ENCODE results near the gene RELN. TPM values are rescaled to one million over a fixed set of nuclear protein-coding genes. Genes with fewer than 3 reads are reported as not detected.

Gene RELN
- polyA plus RNA-seq, 1 donor (not counting 4 experiments of a cell fraction or from before 2014, with no cell fraction given), result not detected

DNA sequence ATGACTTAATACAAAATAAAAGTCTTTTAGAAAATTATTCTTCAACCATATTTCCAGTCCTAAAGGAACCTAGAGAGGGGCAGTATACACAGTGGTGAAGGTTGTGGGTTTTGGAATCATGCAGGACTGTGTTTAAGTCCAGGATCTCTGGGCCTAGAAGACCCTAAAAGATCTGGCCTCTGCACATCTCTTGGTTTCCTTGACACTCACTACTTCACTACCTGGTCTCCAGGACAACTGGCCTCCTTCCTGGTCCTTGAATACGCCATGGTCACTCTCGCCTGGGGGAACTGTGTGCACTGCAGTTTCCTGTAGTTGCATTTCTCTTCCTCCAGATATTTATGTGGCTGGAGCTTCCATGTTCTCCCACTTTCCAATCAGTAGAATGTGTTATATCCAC lies 360.7 kb downstream of the RELN start:
- dilution Hi-C loops (cut with MboI; ENCODE audit: extremely low pct_ligation_motif_present, low sequenced_read_pairs), result no loop called here
- Histone ChIP-seq H3K9me3 (ENCODE audit: control insufficient read depth, low read depth, low read length) (no peaks in the 10 kb centered on the region), H3K36me3 (ENCODE audit: control insufficient read depth in 2 of 2, extremely low read depth in 1 of 2, insufficient read depth in 2 of 2, low read length in 2 of 2) (no peaks in the 10 kb centered on the region), H3K79me2 (ENCODE audit: control insufficient read depth, insufficient read depth, low read length) (no peaks in the 10 kb centered on the region), H3K4me3 (ENCODE audit: control insufficient read depth in 2 of 3, extremely low read depth in 1 of 3, insufficient read depth in 2 of 3, low read depth in 1 of 3, low read length in 3 of 3) (no peak overlapping the region), H3K27me3 (ENCODE audit: control insufficient read depth, extremely low read depth, insufficient read depth, low read length) (no peaks in the 10 kb centered on the region), H2AFZ (ENCODE audit: control insufficient read depth, low read length) (no peak overlapping the region), H3K9me1 (ENCODE audit: control insufficient read depth, extremely low read depth, insufficient read depth, low read length) (no peaks in the 10 kb centered on the region), H3K9ac (ENCODE audit: control insufficient read depth, extremely low read depth, insufficient read depth, low read length) (no peak overlapping the region), H3K4me1 (ENCODE audit: control insufficient read depth, extremely low read depth, insufficient read depth, low read length) (peaks cover 10% of the 10 kb centered on the region), H3K4me2 (ENCODE audit: control insufficient read depth, extremely low read depth, insufficient read depth, low read depth, low read length) (no peak overlapping the region), H3K27ac (ENCODE audit: control insufficient read depth, insufficient read depth, low read length) (no peak overlapping the region), H4K20me1 (ENCODE audit: control insufficient read depth, extremely low read depth, insufficient read depth, low read length) (no peaks in the 10 kb centered on the region)
- TF ChIP-seq EZH2 (IDR thresholded peaks at IDR 0.05; ENCODE audit: low read length) (no peak), CTCF (optimal IDR thresholded peaks at IDR 0.05 in 1 of 3, IDR thresholded peaks at IDR 0.05 in 1 of 3, conservative IDR thresholded peaks at IDR 0.05 in 1 of 3; ENCODE audit: extremely low read depth in 1 of 3, insufficient read depth in 2 of 3, low read length in 3 of 3) (no peak)
- no peak for DNase-seq (ENCODE audit: low read depth, low spot score)
- FAIRE-seq, result no peak

DNA sequence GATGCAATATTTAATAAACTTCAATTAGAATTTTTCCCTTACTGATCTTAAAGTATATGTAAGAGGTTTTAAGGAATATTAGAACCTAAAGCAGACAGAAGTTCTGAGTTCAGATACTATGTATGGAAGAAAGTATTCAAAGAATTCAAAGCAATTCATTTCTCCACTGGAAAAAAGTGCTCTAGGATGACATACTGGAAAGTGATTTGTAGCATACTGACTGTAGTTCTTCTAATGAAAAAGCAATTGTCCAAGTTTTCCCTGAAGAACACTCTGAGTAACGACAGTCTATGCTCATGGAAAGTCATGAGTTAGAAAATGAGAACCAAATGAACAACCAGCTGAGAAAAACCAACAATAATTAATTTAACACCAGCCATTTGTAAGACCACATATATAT lies 362.7 kb downstream of the RELN start:
- H3K79me2 ChIP-seq (ENCODE audit: control insufficient read depth, insufficient read depth, low read length), result no peaks in the 10 kb centered on the region
- H3K9me3 ChIP-seq (ENCODE audit: control insufficient read depth, low read depth, low read length), result no peaks in the 10 kb centered on the region
- dilution Hi-C loops (cut with MboI; ENCODE audit: extremely low pct_ligation_motif_present, low sequenced_read_pairs), result no loop called here
- no peak overlapping the region for H2AFZ ChIP-seq (ENCODE audit: control insufficient read depth, low read length)
- no peaks in the 10 kb centered on the region for H4K20me1 ChIP-seq (ENCODE audit: control insufficient read depth, extremely low read depth, insufficient read depth, low read length)
- no peak for DNase-seq (ENCODE audit: low read depth, low spot score)
- no peak overlapping the region for H3K27ac ChIP-seq (ENCODE audit: control insufficient read depth, insufficient read depth, low read length)
- no peaks in the 10 kb centered on the region for H3K36me3 ChIP-seq (ENCODE audit: control insufficient read depth in 2 of 2, extremely low read depth in 1 of 2, insufficient read depth in 2 of 2, low read length in 2 of 2)
- H3K9ac ChIP-seq (ENCODE audit: control insufficient read depth, extremely low read depth, insufficient read depth, low read length), result no peak overlapping the region
- no peaks in the 10 kb centered on the region for H3K27me3 ChIP-seq (ENCODE audit: control insufficient read depth, extremely low read depth, insufficient read depth, low read length)
- TF ChIP-seq EZH2 (IDR thresholded peaks at IDR 0.05; ENCODE audit: low read length), result no peak
- TF ChIP-seq CTCF (optimal IDR thresholded peaks at IDR 0.05 in 1 of 3, IDR thresholded peaks at IDR 0.05 in 1 of 3, conservative IDR thresholded peaks at IDR 0.05 in 1 of 3; ENCODE audit: extremely low read depth in 1 of 3, insufficient read depth in 2 of 3, low read length in 3 of 3), result no peak
- H3K9me1 ChIP-seq (ENCODE audit: control insufficient read depth, extremely low read depth, insufficient read depth, low read length), result no peaks in the 10 kb centered on the region
- H3K4me2 ChIP-seq (ENCODE audit: control insufficient read depth, extremely low read depth, insufficient read depth, low read depth, low read length), result no peak overlapping the region
- no peak for FAIRE-seq
- H3K4me3 ChIP-seq (ENCODE audit: control insufficient read depth in 2 of 3, extremely low read depth in 1 of 3, insufficient read depth in 2 of 3, low read depth in 1 of 3, low read length in 3 of 3), result no peak overlapping the region
- no peaks in the 10 kb centered on the region for H3K4me1 ChIP-seq (ENCODE audit: control insufficient read depth, extremely low read depth, insufficient read depth, low read length)

Data from keratinocyte (primary cell).